GM19328 (cell line): ENCODE data around the gene CA12.
"Not testable (repeated sequence)": the region's sequence is repeated elsewhere in the genome, so short reads cannot be mapped to it uniquely, and the experiment has no call there.

ENCODE experiments used
- ATAC-seq: cut with Tn5 transposase; IDR thresholded peaks from one replicate; pipeline ENCODE4 v1.9.1; 2021; ENCODE audit warnings: mild to moderate bottlenecking, moderate library complexity; ENCODE audit not compliant: unreplicated experiment

The CA12 gene

GRCh38 chr15:63381301-63382204 is at the start of gene CA12:
CA12 (minus strand) TSS chr15:63381846; CDS start chr15:63381720, 126 bp downstream.
- no peak for ATAC-seq

- ATAC-seq: no peak
Observed at GRCh38 chr15:63430766-63431451, 49.3 kb upstream of the CA12 start.

- ATAC-seq: no peak
Observed at GRCh38 chr15:63426552-63426951, 44.9 kb upstream of the CA12 start.

GRCh38 chr15:63425426-63425985 is 43.9 kb upstream of the CA12 start:
- ATAC-seq: no peak

- no peak for ATAC-seq
Observed at GRCh38 chr15:63422891-63423590, 41.4 kb upstream of the CA12 start.

- ATAC-seq: no peak
Observed at GRCh38 chr15:63421433-63421832, 39.8 kb upstream of the CA12 start.

GRCh38 chr15:63420333-63420747 is 38.7 kb upstream of the CA12 start:
- ATAC-seq: no peak

GRCh38 chr15:63418811-63419210 is 37.2 kb upstream of the CA12 start:
- no peak for ATAC-seq

GRCh38 chr15:63417721-63418120 is 36.1 kb upstream of the CA12 start:
- ATAC-seq: no peak

- not testable (repeated sequence) for ATAC-seq
Observed at GRCh38 chr15:63417274-63417673, 35.6 kb upstream of the CA12 start.

GRCh38 chr15:63414474-63415120 is 33.0 kb upstream of the CA12 start:
- ATAC-seq: no peak

- ATAC-seq: no peak
Observed at GRCh38 chr15:63412551-63412950, 30.9 kb upstream of the CA12 start.

GRCh38 chr15:63411866-63412265 is 30.2 kb upstream of the CA12 start:
- ATAC-seq: no peak

GRCh38 chr15:63409179-63409578 is 27.5 kb upstream of the CA12 start:
- ATAC-seq: no peak

- no peak for ATAC-seq
Observed at GRCh38 chr15:63408524-63408923, 26.9 kb upstream of the CA12 start.

GRCh38 chr15:63407612-63408011 is 26.0 kb upstream of the CA12 start:
- no peak for ATAC-seq

GRCh38 chr15:63405683-63406390 is 24.2 kb upstream of the CA12 start:
- ATAC-seq: no peak

- ATAC-seq: no peak
Observed at GRCh38 chr15:63405159-63405558, 23.5 kb upstream of the CA12 start.

GRCh38 chr15:63403254-63403945 is 21.8 kb upstream of the CA12 start:
- ATAC-seq: no peak
